ENCODE data around the gene ATP2C2.

DNA sequence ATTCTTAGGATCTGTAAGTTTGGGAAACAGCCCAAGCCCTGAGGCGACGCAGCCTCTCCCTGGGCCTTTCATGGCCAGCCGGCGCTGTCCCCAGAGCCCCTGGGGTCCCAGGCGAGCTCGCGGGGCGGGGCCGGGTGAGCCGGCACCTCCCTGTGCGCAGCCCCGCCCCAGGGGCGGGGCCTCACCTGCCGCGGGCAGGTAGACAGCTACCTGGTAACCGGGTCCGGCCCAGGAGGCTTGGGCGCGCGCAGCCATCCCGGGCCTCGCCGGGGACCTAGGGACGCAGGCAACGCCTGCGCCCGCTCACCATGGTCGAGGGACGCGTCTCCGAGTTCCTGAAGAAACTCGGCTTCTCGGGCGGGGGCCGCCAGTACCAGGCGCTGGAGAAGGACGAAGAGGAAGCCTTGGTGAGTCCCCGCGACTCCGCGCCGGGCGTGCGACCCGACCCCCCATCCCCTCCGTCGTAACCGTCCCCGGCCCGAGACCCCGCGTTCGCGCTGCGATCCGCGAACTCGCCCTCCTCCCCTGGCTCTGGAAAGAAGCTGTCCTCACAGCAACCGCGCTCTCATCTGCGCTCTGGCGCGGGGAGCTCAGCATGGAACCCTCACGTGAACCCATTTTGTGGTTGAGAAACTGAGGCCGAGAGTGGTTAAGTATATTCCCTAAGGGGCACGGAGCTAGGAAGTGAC, at the start of gene ATP2C2:
- TF ChIP-seq, protein P1, sequence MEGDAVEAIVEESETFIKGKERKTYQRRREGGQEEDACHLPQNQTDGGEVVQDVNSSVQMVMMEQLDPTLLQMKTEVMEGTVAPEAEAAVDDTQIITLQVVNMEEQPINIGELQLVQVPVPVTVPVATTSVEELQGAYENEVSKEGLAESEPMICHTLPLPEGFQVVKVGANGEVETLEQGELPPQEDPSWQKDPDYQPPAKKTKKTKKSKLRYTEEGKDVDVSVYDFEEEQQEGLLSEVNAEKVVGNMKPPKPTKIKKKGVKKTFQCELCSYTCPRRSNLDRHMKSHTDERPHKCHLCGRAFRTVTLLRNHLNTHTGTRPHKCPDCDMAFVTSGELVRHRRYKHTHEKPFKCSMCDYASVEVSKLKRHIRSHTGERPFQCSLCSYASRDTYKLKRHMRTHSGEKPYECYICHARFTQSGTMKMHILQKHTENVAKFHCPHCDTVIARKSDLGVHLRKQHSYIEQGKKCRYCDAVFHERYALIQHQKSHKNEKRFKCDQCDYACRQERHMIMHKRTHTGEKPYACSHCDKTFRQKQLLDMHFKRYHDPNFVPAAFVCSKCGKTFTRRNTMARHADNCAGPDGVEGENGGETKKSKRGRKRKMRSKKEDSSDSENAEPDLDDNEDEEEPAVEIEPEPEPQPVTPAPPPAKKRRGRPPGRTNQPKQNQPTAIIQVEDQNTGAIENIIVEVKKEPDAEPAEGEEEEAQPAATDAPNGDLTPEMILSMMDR (IDR thresholded peaks at IDR 0.05) = no peak
- TF ChIP-seq RCOR1 (IDR thresholded peaks at IDR 0.05; ENCODE audit: low read length) (no peak), RAD21 (IDR thresholded peaks at IDR 0.05; ENCODE audit: low read length) (no peak), POLR2AphosphoS5 (IDR thresholded peaks at IDR 0.05; ENCODE audit: low read depth, low read length) (no peak), GABPA (IDR thresholded peaks at IDR 0.05; ENCODE audit: low read depth) (no peak), TAF1 (IDR thresholded peaks at IDR 0.05; ENCODE audit: borderline replicate concordance, low read depth, low read length) (no peak)
- TF ChIP-seq, protein P2, sequence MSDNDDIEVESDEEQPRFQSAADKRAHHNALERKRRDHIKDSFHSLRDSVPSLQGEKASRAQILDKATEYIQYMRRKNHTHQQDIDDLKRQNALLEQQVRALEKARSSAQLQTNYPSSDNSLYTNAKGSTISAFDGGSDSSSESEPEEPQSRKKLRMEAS (IDR thresholded peaks at IDR 0.05; ENCODE audit: low read depth) = no peak

Data from SK-N-SH (cell line).